Transverse colon (tissue), 4 donors: ENCODE results near the gene NNAT. TPM values are rescaled to one million over a fixed set of nuclear protein-coding genes. Genes with fewer than 3 reads are reported as not detected.

Experiments used
- DNase-seq: peaks from one replicate; pipeline ENCODE4 v3.0.0-alpha.2; 2019
- H3K27ac ChIP-seq, 4 donors: fragments of 200-600 bp; sonication (generic); 2 replicates each; pipeline ENCODE4 v1.5.1; 2016 to 2018; ENCODE audit warnings: inconsistent platforms in 4 of 4
- H3K27me3 ChIP-seq: fragments of 200-600 bp; sonication (generic); 2 replicates; pipeline ENCODE4 v1.5.1; 2017; ENCODE audit warnings: inconsistent platforms
- H3K36me3 ChIP-seq, 4 donors: fragments of 200-600 bp; sonication (generic); 2 replicates each; pipeline ENCODE4 v1.5.1; 2017 to 2019; ENCODE audit warnings: inconsistent platforms in 4 of 4
- H3K4me1 ChIP-seq, 4 donors: fragments of 200-600 bp; sonication (generic); 2 replicates each; pipeline ENCODE4 v1.5.1; 2017 to 2020; ENCODE audit warnings: inconsistent platforms in 4 of 4
- H3K4me3 ChIP-seq, 4 donors: fragments of 200-600 bp; sonication (generic); 1 replicate in 1 of 4; 2 replicates in 3 of 4; pipeline versions ENCODE4 v1.5.1 to v1.6.1; 2017 to 2019; ENCODE audit warnings: inconsistent platforms in 4 of 4
- H3K9me3 ChIP-seq, 2 donors: fragments of 200-600 bp; sonication (generic); 2 replicates each; pipeline ENCODE4 v1.5.1; 2017 to 2019; ENCODE audit warnings: inconsistent platforms in 2 of 2
- CTCF ChIP-seq, 5 experiments: fragments of 200-600 bp in 3 of 5; fragments of 450-650 bp in 2 of 5; sonication (generic) in 3 of 5; IDR thresholded peaks; 1 replicate in 2 of 5; 2 replicates in 3 of 5; pipeline ENCODE4 v1.5.1; 2016 to 2017; ENCODE audit warnings: antibody characterized with exemption in 5 of 5, inconsistent platforms in 3 of 5, mild to moderate bottlenecking in 2 of 5, moderate library complexity in 1 of 5
- EP300 ChIP-seq: sonication (generic); formaldehyde crosslinking; IDR thresholded peaks from one replicate; pipeline ENCODE4 v1.6.1; 2017; ENCODE audit warnings: antibody characterized with exemption, low read depth
- POLR2A ChIP-seq: fragments of 450-650 bp; IDR thresholded peaks from one replicate; pipeline ENCODE4 v1.6.1; 2016; ENCODE audit warnings: antibody characterized with exemption, mild to moderate bottlenecking, moderate library complexity
- POLR2AphosphoS5 ChIP-seq, 3 donors: sonication (generic); formaldehyde crosslinking; IDR thresholded peaks; one replicate each; pipeline ENCODE4 v1.6.1; 2016; ENCODE audit warnings: antibody characterized with exemption in 3 of 3
- WGBS, 2 donors: methylation state at CpG; one replicate each; pipeline ENCODE4 v1.1.5; 2018; ENCODE audit warnings: low coverage in 1 of 2; 5-methylcytosine and 5-hydroxymethylcytosine counted together
- in situ Hi-C, 4 donors: fragments of 200-750 bp; cut with MboI; loops; one replicate each; pipeline versions ENCODE4 v1.15.0 to v1.15.1; 2017; ENCODE audit warnings: low sequenced_read_pairs in 3 of 4, low pct_ligation_motif_present in 1 of 4, low pct_unique_long_range_greater_than_20kb in 1 of 4
- intact Hi-C: fragments of 100-400 bp; cut with DNase I; formaldehyde crosslinking; loops from one replicate; pipeline ENCODE4 v1.15.1; 2023; ENCODE audit warnings: low total_unique reads
- total RNA-seq, 4 donors: library from RNA; depleted of rRNA; stranded (reverse); fragments of >200 nt; gene quantifications; one replicate each; pipeline ENCODE4 v1.1.0, GENCODE V29; 2016

The NNAT gene
- total RNA-seq, 4 donors from 2014 or later: 11.3 to 33.0 (median 14.3) TPM

GRCh38 chr20:37527638-37528445, 6.8 kb downstream of the NNAT start, which contains the start of gene BLCAP:
BLCAP (minus strand) TSS chr20:37527876; CDS start chr20:37519174, 8,702 bp downstream.
- intact Hi-C loops: loop anchor here (10.0 kb wide), 1 partner anchor 323 kb away; no protein-coding TSS in a partner anchor
- peak; percentile 97 for TF ChIP-seq POLR2A
- TF ChIP-seq POLR2AphosphoS5 (IDR thresholded peaks at IDR 0.05): peak; percentile 89 to 98 (median 97)
- TF ChIP-seq CTCF (IDR thresholded peaks at IDR 0.05): peak in 1 of 5 experiments; percentile 25
- no peak for TF ChIP-seq EP300
- WGBS, 2 donors: 0% methylated on average over 61 of the region's 62 CpGs; no CpG with 5 or more reads in 1 of the 2 donors
- Histone ChIP-seq H3K36me3 (no peaks in the 10 kb centered on the region), H3K27me3 (no peaks in the 10 kb centered on the region), H3K27ac (peak within 1 kb of the TSS; percentile 92 to 99 (median 94)), H3K4me1 (peaks cover 22 to 48% (median 41%) of the 10 kb centered on the region in 4 donors), H3K9me3 (no peaks in the 10 kb centered on the region), H3K4me3 (peak within 1 kb of the TSS; percentile 87 to 100 (median 92))
- in situ Hi-C loops: loop anchor here in 1 of 4 donors (25.0 kb wide), 1 partner anchor 141 kb away; no protein-coding TSS in a partner anchor
- DNase-seq: peak; percentile 94

- Histone ChIP-seq H3K36me3 (no peaks in the 10 kb centered on the region), H3K9me3 (no peaks in the 10 kb centered on the region), H3K27me3 (no peaks in the 10 kb centered on the region), H3K27ac (peak overlapping the region; percentile 92 to 99 (median 94)), H3K4me3 (peak overlapping the region; percentile 87 to 100 (median 92)), H3K4me1 (peaks cover 22 to 42% (median 37%) of the 10 kb centered on the region in 4 donors)
- WGBS, 2 donors: 58 to 64% methylated on average over 7 to 10 of the region's 10 CpGs
- intact Hi-C loops (loop anchor here (10.0 kb wide), 1 partner anchor 324 kb away; no protein-coding TSS in a partner anchor), in situ Hi-C loops (loop anchor here in 1 of 4 donors (25.0 kb wide), 1 partner anchor 141 kb away; no protein-coding TSS in a partner anchor)
- no peak for TF ChIP-seq POLR2AphosphoS5 (IDR thresholded peaks at IDR 0.05)
- peak; percentile 6 for DNase-seq
Observed at GRCh38 chr20:37528446-37529213, 7.6 kb downstream of the NNAT start.

- DNase-seq: no peak
- H3K27ac ChIP-seq: no peak overlapping the region
- H3K4me3 ChIP-seq: no peak overlapping the region
- peaks cover 17 to 38% (median 31%) of the 10 kb centered on the region in 4 donors for H3K4me1 ChIP-seq
- intact Hi-C loops: loop anchor here (10.0 kb wide), 1 partner anchor 325 kb away; no protein-coding TSS in a partner anchor
- no peaks in the 10 kb centered on the region for H3K27me3 ChIP-seq
- no peaks in the 10 kb centered on the region for H3K36me3 ChIP-seq
- no peaks in the 10 kb centered on the region for H3K9me3 ChIP-seq
- in situ Hi-C loops: loop anchor here in 1 of 4 donors (25.0 kb wide), 1 partner anchor 142 kb away; no protein-coding TSS in a partner anchor
- WGBS, 2 donors: 83 to 95% methylated on average over 7 to 8 of the region's 8 CpGs
- TF ChIP-seq POLR2A (no peak), CTCF (IDR thresholded peaks at IDR 0.05) (no peak), POLR2AphosphoS5 (IDR thresholded peaks at IDR 0.05) (no peak), EP300 (no peak)
Observed at GRCh38 chr20:37529214-37529967, 8.3 kb downstream of the NNAT start.

- intact Hi-C loops: loop anchor here (5.0 to 10.0 kb wide), 2 partner anchors 138 to 325 kb away; no protein-coding TSS in a partner anchor
- Histone ChIP-seq H3K4me1 (peaks cover 14 to 38% (median 24%) of the 10 kb centered on the region in 4 donors), H3K36me3 (no peaks in the 10 kb centered on the region), H3K27ac (no peak overlapping the region), H3K4me3 (no peak overlapping the region), H3K27me3 (no peaks in the 10 kb centered on the region), H3K9me3 (no peaks in the 10 kb centered on the region)
- DNase-seq: no peak
- TF ChIP-seq POLR2A (no peak), CTCF (IDR thresholded peaks at IDR 0.05) (no peak), EP300 (no peak), POLR2AphosphoS5 (IDR thresholded peaks at IDR 0.05) (no peak)
- in situ Hi-C loops: loop anchor here (5.0 to 25.0 kb wide), 6 partner anchors 125 to 335 kb away; no protein-coding TSS in a partner anchor
- WGBS, 2 donors: 89 to 90% methylated on average over 5 to 10 of the region's 10 CpGs
Observed at GRCh38 chr20:37529968-37530600, 9.0 kb downstream of the NNAT start.
